TTC549 (cell line): Measurements from ENCODE around the gene DPP9.

ENCODE experiments used
- FAIRE-seq: peaks from 2 replicates; lab custom pipeline; 2012; peaks lifted over from hg19 to GRCh38; lab: Jason Lieb, UNC

Gene DPP9

DNA sequence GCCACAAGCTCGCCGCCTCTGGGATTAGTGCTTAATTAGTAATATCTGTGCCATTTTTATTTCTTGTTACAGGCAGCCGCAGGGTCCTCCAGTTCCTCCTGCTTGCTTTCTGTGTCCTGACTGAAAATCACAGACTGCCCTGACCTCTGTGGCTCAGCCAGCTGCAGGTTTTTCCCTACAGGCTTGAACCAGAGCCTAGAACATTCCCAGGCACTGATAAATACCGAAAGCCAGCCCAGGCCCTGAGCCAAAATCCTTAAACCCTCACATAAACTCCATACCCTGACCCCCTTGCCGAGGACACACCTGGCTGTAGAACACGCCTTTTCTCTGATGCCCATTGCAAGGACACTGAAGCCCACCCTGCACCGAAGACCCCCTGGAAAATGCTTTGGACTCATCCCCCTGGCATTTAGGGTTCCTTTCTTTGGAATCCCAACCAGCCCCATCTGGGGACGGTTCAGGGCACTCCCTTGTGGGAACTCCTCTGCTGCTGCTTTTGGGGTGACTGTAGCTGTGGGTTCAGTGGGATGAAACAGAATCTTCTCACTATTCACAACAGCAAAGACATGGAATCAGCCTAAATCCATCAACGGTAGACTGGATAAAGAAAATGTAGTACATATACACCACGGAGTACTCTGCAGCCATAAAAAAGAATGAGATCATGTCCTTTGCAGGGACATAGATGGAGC is 15.5 kb downstream of the DPP9 start:
- no peak for FAIRE-seq

DNA sequence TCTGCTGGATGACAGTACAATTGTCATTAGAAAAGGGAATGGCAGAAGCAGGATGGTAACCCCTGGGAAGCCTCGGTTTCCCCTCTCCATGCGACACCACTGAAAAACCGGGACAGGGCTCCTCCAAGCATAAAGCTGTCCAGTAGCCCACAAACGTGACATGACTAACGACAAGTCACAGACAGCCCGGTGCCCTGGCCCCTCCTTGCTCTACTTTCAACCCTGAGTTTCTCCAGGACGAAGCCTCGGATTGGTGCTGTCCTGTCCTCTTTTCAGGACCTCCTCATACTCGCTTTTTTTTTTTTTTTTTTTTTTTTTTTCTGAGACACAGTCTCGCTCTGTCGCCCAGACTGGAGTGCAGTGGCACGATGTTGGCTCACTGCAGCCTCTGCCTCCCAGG is 16.3 kb downstream of the DPP9 start:
- no peak for FAIRE-seq

DNA sequence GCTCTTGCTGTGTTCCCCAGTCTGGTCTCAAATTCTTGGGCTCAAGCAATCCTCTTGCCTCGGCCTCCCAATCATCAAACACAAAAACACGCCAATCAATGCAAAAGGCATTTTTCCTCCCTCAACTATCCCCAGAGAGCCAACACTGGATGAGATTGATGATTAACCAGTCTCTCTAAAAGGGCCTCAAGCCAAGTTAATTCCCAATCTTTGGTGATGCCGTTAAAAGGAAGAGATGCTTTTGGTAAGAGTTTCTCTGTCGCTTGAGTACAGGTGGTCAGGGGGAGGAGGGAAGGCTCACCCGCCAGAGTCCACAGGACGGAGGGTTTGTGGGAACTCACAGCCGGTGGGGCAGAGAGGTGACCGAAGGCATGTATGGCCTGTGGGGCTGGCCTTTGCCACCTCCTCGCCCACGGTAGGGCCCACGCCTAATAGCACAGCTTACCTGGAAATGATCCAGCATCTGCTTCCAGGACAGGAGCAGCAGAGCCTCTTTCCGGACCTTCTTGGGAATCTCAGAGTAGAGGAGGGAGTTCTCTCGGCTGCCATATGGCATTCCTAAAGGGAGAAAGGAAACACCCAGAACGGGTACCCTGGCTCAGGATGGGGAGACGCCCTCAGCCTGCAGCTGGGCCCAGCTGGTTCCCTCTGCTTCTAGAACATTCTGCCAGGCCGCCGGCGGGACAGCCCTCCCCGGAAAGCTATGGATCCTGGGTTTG is 18.1 kb downstream of the DPP9 start:
- no peak for FAIRE-seq

DNA sequence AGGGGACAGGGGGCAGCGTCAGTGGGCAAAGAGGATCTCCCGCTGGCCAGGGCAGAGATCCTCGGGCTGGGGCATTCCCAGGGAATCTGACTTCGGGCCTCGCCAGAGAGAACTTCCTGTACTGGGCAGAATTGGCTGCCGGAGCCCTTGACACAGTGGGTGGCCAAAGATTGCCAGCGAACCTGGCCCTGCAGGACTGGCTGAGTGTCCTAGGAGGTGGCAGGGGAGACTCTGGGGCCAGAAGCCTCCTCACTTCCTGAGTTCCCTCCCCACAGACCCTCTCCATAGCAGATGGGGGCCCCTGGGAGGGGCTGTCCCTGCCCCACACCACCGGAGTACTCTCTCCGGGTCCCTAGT is 19.3 kb downstream of the DPP9 start:
- FAIRE-seq: no peak

DNA sequence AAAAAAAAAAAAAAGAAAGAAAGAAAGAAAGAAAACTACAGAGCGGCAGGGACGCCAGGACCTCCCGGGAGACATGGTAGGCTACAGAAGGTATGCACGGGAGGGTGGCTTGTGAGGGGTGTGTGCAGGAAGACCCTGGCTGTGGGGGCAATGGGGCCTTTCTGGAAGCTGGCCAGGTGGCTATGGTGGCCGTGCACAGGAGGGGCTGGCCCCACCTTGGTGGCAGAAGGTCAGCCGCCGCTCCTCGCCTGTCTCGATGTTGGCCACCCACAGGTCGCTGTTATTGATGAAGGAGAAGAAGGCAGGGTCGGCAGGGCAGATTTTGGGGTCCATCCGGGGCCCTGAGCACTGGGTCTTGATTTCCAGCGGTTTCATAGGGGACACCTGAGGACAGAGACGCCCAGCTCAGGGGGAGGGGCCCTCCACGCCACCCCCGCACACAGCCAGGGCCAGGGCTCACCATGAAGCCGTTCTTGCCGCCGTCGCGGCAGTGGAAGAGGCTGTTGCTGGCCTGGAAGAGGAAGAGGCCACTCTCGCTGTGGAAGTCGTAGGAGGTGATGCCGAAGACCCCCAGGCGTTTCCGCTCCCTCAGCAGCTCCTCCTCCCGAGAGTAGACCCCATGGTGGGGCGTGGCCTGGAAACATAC is 19.8 kb downstream of the DPP9 start:
- FAIRE-seq: no peak

DNA sequence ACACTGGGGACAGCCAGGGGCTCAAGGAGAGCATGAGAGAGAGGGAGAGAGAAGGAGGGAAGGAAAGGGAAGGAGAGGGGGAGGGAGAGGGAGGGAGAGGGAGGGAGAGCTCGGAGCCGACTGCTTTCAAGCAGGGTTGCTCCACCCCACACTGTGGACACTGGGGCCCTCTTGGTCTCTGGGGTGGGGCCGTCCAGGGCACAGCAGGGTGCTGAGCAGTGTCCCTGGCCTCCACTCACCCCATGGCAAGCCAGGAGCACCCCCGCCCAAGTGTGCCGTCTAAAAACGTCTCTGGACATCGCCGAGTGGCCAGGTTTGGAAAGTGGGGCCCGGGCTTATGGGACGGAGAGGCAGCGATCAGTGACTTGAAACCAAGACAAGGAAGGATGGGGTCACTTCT is 20.9 kb downstream of the DPP9 start:
- FAIRE-seq: no peak

DNA sequence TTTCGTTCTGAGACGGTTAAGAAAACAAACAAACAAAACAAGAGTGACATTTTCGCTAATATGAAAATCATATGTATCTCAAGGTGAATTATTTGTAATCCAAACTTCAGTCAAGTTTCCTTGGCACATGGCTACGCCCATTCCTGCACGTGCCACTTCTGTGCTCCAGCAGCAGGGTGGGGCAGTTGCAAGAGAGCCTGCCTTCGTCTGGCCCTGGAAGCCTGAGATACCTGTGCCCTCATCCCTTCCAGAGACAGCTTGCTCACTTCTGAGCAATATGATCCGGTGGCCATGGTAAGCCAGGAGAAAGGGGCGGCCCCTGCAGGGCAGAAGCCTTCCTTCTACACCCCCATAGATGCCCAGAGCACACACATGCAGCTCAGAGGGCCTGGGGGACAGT is 22.1 kb downstream of the DPP9 start:
- no peak for FAIRE-seq

DNA sequence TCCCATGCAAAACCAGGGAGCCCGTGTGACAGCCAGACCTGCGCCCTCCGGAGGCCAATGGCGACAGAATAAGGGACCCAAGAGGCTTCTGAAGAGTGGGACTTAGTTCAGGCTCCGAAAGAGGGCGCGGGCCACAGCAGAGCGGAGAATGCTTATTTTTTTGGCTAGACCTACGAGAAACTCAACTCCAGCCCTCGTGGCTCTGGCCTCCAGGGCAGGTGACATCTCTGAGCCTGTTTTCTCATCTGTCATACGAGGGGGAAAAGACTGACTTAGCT is 23.0 kb downstream of the DPP9 start:
- no peak for FAIRE-seq

DNA sequence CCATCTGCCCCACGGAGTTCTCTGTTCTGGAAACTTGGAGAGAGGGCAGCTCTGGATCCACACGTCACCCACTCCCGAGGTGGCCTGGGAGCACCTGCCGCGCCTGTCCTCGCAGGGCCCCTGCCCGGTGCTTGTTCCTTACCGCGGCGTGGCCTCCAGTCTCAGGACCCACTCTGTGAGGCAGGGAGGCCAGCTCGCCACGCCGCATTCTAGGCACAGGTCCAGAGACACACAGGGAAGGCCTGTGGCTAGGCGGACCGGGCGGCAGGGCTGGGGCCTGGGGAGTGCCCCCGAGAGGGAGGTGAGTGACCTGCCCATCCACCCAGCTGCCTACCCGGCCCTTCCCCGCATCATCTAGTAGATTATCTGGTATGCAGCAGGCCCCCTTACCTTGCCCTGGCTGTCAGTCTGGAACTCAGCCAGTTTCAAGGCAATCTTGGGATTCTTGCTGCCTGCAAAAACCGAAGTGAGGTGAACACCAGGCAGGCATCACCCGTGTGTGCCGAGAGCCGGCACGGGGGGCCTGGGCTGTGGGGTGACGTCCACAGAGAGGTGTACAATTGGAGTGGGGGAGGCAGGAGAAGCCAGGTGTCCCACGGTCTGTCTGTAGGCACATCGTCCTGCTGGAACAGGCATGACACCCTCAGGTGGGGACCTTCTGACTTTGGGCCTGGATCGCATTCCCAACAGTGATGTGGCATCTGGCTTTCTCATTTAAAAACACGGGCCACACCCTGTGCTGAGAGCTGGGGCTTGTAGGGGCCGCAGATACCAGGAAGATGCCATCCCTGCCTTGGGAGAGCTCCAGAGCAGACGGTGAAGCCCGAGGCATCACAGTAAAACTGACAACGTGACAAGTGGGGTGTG is 23.6 kb downstream of the DPP9 start:
- FAIRE-seq: no peak

DNA sequence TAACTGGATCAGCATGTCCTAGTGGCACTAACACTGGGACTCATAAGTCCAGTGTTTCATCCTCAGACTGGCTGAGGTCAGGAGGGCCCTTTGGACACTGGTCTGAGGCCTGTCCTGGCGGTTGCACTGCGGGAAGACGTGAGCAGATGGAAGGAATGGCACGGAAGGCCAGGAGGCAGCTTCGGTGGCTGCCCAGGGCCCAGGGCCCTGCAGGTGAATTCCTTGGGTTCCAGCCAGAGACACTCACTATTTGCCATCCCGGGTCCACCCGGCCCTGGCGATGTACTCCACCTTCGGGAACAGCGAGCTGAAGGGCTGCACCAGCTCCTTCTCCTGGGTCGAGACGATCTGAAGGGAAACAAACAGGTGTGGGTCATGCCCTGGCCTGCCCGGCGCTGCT is 26.3 kb downstream of the DPP9 start:
- FAIRE-seq: no peak

DNA sequence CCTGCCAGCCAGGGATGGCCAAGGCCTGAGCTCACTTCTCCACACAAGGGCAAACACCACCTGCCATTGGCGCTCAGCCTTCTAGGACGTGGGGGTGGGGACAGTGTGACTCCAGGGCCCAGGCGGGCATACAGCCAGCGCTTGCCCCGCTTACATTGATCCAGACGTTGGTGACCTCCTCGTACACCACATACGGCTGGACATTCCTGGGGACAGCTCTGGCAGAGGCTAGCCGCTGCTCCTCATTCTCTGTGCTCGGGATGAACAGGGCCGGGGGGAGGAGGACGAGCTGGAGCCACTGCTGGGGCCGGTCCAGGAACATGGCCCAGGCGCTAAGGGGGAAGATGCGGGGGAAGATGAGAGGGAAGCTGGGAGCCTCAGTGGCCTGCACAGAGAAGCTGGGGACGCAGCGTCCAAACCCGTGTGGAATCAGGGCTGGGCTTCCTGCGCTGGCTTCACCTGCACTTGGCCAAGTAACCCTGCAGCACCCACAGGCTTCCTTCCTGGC is 28.4 kb downstream of the DPP9 start:
- no peak for FAIRE-seq

DNA sequence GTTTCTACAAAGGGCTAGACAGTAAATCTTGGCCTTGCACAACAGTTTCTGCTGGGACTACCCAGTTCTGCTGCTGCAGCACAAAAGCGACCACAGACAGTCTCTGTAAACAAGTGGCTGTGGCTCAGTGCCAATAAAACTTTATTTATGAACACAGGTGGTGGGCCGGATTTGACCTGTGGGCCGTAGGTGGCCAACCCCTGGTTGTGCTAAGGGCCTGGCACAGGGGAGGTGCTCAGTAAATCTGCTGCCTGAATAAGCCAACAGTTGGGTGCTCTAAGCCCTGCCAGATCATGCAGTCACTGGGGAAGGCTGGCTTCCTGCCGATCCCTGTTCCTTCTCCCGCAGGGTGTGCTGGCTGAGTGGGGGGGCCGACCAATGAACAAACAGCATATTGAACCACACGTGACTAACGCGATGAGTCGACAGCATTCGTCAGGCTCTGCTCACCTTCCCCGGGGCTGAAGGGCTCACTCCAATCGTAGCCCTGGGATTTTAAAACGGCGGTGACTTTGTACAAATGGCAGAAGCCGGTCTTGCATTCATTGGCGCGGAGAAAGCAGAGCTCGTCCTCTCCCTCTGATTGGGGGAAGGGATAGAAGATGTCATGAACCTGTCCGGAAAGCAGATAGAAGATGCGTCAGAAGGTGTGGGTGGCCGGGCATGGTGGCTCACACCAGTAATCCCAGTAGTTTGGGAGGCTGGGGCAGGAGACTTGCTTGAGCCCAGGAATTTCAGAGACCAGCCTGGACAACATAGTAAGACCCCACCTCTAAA is 29.2 kb downstream of the DPP9 start:
- FAIRE-seq: no peak

DNA sequence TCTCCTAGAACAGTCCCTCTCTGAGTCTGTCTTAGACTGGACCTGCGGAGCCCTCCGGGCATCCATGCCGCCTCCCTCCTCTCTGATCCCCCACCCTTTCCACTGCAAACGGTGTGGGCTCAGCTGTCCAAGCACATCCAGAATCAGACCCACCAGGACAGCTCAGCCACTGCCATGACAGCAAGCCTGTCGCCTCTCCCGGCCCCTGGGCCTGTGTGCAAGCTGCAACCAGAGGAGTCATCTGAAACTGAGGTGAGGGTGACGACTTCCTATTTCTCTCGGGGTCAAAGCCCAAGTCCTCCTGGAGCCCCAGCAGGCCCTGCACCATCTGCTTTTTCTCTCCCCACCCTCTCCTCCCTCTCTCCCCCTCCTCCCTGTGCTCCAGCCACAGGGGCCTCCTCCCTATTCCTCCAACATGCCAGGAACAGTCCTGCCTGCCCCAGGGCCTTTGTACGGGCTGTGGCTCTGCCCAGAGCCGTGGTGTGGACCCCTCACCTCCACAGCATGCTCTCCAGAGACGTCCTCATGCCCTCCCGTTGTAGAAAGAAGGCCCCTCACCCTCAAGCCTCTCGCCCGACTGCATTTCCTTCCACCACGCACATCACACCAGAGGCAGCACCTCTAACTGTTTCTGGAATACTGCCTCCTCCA is 30.0 kb downstream of the DPP9 start:
- no peak for FAIRE-seq

DNA sequence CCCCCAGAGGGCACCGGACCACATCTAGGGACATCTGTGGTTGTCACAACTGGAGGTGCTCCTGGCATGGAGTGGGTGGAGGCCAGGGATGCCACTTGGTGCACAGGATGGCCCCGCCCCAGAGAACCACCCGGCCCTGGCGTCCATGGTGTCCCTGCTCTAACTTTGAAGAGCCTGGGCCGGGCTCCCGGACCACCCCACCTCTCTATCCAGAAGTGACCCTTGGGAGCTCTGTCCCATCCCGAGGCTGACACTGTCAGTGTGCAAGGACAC is 30.6 kb downstream of the DPP9 start:
- FAIRE-seq: no peak

DNA sequence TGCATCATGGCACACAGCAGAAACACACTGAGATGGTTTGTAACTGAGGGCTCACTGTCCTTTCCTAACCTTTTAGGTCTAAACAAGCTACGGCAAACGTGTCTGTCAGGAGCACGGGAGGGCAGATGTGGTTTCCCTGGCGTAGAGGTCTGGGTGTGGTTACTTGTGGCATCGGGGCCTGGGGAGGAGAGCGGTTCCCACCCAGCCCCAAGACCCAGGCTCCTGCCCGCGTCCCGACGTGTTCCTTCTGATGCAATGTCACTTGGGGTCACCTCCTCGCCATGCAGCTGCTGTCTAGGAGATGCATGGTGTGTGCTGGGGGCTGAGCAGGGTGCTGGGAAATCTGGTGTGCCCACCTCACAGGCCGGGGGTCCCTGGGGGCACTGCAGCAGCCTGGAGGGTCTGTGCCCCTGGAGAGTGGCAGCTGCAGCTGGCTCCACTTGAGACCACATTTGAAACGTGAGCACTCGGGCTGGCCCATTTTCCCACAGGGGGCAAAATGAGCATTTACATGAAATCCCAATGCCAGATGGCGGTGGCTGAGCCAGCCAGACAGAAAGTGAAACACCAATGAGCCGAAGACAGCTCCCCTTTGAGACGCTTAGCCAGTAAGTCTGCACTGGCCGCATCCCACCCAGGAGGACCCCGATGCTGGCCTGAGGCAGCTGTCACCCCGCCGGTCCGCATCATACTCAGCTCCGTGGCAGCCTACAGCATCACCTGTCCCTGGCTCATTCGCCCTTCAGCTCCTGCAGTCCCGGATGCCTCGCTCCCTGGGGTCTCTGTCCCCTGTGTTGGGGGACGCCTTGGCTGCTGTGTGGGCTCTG is 31.2 kb downstream of the DPP9 start:
- no peak for FAIRE-seq

DNA sequence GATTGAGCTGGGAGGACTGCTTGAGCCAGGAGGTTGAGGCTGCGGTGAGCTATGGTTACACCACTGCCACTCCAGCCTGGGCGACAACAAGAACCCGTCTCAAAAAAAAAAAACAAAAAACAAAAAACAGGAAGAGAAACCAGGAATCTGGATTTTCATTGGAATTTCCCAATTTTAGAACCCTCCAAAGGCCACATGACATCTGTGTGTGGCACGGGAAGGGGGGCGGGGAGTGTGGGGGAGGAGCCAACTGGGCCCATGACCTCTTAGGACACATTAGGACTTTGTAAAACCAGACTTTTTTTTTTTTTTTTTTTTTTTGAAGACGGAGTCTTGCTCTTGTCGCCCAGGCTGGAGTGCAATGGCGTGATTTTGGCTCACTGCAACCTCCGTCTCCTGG is 32.3 kb downstream of the DPP9 start:
- FAIRE-seq: no peak

DNA sequence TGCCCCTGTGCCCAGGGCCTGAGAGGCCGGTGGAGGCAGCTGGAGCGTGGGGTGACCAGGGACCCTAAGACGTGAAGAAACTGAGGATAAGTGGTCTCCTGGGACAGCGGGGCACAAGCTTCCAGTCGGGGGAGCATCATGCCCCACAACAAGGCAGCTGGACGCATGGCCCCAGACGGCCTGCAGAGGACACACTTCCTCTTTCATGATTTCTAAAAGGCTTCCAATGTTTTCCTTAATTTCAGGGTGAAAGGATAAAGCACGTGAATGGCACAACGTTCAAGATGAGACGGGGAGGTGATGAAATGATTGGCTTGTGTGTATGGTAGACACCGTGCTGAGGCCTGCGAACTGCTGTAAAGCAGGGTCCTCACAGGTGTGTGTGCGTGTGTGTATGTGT is 33.3 kb downstream of the DPP9 start:
- FAIRE-seq: no peak

DNA sequence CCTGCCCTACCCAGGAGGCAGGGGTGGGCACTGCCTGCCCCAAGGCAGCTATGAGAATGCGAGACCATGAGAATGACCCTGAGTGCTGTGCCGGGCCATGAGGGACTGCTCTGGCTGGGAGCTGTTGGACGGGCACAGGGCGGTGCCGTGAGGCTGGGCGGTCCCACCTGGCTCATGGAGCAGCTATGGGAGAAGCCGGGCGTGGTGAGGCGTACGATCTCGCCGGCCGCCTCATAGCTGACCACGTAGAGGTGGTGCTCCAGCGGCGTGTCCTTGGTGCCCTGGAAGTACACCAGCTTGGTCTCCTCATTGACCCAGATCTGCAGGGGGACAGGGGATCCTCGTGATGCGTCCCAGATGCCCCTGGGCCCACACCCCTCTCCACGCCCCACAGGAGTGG is 34.2 kb downstream of the DPP9 start:
- no peak for FAIRE-seq

DNA sequence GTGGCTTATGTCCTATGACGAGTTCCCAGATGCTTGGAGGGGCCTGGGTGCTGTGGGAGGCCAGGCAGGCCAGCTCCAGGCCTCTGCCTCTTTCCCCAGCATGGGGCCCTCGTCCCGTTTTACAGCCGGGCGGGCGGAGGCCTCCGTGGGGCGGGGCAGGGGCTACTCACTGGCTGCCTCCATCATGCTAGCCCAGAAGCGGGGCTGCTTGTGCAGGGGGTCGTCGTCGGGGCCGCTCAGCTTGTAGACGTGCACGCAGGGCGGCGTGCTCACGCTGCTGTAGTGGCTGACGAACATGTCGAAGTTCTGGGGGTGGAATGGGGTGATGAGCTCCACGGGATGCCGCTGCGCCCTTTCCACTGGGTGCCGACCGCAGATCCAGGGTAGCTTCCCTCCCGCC is 35.1 kb downstream of the DPP9 start:
- FAIRE-seq: no peak

DNA sequence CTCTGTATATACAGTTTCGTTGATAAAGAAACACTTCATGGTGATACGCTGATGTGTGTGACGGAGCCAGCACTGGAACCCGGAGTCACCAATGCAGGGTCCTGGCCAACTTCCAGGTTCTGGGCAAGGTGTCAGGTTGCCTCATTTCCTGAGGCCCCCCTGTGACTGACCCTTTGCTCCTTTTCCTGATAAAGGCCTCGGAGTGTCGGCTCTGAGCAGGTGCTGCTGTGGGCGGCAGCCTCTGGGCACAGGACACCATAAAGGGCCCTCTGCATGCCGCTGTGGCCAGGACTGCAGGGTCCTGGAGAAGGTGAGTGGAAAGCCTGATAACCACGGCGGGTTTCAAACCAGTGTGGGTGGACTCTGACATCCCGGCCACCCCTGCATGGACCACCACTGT is 36.2 kb downstream of the DPP9 start:
- no peak for FAIRE-seq

DNA sequence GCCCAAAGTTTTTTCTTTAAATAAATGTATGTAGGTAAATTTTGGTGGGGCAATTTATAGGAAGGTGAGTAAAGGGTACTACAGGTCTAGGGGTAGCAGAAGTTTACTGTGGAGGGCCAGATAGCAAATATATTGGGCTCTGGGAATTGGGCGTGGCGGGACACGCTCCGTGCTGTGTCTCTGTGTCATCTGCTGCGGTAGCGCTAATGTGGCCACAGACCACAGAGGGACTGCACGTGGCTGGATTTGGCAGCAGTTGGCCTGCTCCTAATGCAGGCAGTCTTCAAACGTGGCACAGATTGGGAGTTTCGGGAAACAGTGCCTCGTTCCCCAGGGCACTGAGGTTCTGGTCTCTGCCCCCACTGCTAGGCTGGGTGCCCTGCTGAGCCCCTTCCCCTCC is 36.9 kb downstream of the DPP9 start:
- FAIRE-seq: no peak
